CD4-positive, alpha-beta T cell treated with Interleukin-21 for 1 hour (primary cell): ENCODE measurements around the gene IGF1.
"Not testable (repeated sequence)": the region's sequence is repeated elsewhere in the genome, so short reads cannot be mapped to it uniquely, and the experiment has no call there.

Experiments used
- DNase-seq: peaks from one replicate; pipeline ENCODE4 v3.0.0-alpha.2; 2020

IGF1 gene

DNA sequence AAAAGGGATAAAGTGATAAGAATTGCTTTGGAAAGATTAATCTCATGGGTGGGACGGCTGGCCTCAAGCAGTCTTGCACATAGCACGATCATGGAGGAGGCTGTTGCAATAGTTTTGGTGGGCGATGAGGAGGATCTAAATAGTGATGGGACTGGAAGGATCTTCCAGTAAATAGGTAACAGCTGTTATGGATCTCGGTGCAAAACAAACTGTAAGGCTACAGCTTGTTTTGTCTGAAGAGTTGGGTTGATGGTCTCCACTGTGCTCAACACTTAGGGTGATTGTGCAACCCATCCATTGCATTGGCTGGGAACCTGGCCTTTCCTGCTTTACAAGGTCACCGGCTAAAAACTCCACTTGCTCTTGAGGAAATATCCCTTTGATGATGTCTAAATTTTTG, 21.0 kb downstream of the IGF1 start:
- DNase-seq = no peak

DNA sequence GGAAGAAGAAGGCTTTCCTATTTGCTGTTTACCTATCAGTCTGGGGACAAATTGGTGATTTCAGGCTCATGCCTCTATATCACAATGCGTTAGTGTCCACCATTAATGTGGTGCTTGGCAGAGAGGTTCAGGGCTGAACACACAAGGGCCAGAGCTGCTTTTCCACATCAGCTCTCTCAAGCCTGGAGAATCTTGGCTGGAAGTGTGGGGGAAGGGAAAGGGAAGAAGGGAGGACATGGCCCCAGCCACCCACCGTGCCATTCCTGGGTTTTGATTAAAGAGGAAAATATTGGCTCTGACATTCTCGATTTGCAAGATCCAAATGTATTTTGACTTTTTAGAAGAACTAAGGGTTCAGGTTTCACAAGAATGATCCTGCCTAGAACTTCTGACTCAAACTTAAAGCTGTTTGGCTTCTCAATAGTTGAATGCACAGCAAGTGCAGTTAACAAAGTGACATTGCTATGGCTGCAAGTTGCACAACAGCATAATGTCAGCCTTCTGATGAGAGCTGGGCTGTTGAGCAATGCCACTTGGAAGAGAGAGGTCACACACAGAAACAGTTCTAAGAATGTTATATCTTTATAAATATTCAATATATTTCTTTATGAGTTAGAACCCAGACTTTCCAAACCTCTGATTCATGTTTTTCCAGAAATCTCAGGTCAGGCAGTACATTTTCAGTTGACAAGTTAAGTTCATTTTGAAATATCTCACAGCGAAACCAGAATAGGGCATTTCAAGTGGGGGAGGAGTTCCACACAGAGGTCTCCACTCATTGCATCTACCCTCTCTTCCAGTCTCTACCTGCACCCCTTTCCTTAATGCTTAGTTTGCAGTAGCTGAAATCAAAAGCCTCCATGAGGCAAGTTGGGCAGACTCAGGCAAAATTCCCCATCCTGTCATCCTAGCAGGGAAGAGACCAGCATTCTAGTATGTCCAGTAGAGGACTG, 25.3 kb downstream of the IGF1 start:
- no peak for DNase-seq

DNA sequence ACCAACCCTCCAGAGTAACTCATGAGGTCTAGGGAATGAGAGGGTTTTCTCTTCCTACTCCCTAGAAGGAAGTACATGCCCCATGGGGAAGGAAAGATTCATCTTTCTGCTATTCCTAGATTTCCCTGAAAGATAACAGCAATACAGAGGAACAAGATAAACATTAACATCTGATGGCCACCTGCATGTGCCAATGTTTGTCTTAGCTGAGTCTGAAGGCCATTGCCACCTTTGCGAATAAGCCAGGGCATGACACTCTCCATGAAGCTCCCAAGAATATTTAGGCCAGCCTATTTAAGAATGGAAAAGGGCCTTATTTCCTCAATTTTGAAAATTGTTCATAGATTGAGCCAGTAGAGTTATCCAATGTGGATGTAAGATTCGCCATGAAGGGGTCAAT, 26.0 kb downstream of the IGF1 start:
- no peak for DNase-seq

DNA sequence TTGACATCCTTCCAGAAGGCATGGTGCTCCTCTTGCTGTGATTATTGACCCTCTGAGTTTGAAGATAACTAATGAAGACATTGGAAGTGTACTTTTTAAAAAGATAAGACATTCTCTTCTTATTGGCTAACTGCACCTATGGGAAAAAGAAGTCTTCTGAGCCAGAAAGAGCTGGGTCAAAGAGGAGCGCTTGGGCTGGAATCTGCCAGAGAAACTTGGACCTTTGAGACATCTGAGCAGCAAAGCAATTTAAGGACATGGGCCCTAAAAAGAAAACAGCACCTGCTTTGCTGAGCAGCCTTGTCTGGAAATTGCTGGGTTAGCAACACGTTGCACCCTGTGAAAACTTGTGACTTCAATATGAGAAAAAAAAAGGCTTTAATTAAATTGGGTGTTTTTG, 27.8 kb downstream of the IGF1 start:
- DNase-seq = no peak

DNA sequence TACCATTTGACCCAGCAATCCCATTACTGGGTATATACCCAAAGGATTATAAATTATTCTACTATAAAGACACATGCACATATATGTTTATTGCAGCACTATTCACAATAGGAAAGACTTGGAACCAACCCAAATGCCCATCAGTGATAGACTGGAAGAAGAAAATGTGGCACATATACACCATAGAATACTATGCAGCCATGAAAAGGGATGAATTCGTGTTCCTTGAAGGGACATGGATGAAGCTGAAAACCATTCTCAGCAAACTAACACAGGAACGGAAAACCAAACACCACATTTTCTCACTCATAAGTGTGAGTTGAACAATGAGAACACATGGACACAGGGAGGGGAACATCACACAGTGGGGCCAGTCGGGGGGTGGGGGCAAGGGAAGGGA, 31.3 kb downstream of the IGF1 start:
- DNase-seq = not testable (repeated sequence)

DNA sequence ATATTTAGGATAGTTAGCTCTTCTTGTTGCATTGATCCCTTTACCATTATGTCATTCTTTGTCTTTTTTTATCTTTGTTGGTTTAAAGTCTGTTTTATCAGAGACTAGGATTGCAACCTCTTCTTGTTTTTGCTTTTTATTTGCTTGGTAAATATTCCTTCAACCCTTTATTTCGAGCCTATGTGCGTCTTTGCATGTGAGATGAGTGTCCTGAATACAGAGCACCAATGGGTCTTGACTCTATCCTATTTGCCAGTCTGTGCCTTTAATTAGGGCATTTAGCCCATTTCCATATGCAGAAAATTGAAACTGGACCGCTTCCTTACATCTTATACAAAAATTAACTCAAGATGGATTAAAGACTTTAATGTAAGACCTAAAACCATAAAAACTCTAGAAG, 32.9 kb downstream of the IGF1 start:
- not testable (repeated sequence) for DNase-seq

DNA sequence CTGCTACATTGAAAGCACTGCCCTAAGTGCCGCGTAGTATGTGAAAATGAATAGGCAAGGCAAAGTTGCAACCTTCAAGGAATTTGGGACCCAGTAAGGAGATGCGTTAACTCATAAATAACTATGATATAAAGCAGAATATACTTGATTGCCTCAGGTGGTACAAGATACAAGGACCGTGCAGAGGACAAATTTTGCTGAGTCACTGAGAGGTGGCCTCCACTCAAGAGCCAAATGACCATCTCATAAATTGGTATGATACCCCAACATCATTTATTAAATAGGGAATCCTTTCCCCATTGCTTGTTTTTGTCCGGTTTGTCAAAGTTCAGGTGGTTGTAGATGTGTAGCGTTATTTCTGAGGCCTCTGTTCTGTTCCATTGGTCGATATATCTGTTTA, 35.7 kb downstream of the IGF1 start:
- no peak for DNase-seq

DNA sequence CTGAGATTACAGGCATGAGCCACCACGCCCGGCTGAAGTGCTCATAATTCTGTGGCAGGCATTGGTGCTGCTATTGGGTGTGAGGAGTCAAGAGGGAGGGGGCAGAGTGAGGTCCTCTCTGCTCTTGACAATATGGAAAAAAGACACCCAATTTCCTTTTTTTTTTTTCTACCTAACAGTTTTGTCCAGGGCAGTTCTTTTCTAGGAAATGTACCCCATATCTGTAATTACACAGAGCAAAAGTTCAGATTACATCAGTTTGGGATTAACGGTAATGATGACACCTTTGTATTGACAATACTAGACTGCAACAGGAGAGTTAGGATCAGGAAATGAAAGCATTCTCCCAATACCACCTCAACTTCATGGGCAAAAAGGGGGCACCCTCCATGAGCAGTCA, 36.3 kb downstream of the IGF1 start:
- DNase-seq = no peak

DNA sequence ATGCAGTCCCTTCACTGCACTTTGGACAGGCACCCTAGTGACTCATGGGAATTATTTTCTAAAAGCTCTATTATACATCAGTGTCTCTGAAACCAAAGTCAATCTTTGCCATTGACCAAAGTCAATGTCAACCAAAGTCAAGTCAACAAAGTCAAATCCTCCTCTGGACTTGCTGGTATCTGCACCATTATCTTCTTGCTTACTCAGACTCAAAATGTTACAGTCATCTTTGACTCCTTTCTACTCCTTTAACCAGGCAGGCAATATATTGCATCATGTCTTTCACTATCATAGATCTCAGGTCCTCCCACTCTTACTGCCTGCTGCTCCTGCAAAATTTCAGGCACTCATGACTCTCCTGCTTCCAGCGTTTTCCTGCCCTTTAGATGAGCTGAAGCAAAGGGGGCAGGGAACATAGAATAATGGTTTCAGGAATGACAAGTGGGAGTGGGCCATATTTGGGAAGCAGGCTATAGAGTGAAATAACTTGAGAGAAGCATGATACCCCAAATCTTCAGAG, 39.2 kb downstream of the IGF1 start:
- no peak for DNase-seq

DNA sequence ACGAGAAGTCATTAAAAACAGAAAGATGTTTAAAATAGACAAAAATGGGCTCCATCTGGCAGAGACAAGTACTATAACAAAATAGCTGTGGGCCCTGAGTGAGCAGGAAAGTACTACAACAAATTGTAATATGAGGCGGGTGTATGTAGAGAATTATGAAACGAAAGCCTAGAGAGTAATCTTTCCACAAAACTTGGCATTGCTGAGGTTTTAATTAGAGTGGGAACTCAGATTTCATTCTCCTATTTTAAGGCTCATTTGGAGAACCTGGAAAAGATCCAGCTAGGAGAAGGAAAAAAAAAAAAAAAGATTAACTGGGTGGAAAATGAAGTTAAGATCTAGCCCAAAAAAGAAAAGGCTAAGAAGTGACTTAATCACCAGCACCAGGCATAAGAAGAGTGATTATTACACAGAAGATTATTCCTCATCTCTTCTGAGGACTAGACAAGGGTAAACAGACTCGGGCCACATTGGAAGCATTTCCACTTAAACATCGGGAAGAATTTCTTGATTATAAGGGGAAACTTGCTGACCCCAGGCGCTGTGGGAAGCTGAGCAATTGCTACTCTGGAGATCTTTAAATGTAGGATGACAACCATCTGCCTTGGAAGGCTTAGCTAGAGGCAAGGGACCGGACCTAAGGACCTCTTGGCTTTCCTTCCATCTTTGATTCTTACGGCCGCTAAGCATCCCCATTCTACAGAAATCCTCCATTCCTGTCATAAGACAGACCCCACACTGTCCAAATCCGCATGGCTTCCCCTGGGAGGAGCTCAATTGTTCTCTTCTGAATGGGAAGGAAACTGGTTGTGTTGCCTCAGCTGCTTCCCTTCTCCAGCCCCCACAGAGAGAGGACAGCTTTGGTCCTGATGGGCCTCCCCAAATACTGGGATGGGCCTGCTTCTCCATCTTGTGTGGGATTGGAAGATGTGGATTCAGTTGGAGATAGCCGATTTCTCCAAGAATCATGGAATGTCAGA, 40.6 kb downstream of the IGF1 start:
- DNase-seq = no peak

DNA sequence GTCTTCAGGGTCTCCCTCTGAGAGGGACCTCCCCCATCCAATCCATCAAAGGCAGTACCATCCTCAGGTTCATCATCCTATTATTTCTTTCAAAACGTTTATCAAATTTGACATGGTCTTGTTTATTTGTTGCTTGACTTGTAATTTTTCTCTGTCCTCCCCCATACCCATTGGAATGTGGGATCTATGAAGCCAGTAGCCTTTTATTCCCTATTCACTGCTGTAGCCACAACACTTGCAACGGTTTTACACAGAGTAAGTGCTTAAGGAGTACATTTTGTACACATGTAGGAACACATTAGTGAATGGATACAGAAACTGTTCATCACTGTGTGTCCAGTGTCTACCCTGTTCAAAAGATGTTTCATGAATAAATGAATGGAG, 41.5 kb downstream of the IGF1 start:
- DNase-seq = no peak

DNA sequence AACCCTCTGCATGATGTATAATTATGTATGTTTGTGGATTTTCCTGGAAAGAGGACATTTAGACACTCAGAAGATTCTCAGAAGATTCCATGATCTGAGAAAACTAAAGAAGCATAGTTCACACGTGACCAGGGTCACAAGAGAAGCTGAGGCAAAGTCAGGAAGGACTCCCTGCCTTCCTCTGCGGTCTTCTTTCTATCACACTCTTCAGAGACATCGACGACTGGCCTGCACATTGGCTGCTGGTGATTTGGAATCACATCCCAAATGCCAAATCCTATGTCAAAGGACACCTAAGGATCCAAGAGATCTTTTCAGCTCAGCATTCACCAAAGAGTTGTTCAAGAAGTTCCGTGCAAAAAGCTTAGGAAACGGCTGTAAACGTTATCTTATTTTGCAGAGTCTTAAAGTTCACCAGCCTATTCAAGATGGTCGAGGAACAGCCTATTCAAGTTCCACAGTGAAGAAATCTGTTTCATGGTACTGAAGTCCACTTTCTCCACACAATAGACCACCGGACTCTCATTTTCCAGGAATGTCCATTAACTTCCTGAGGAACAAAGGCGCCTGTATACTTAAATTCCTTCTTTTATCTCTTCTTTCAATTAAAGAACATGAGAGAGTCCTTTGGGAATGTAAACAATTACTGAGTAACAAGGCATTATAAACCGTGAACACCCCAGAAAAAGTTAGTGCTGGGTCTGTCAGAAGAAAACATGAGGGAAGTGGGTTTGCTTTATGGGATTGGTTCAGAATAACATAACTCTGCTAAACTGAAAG, 42.1 kb downstream of the IGF1 start:
- no peak for DNase-seq

DNA sequence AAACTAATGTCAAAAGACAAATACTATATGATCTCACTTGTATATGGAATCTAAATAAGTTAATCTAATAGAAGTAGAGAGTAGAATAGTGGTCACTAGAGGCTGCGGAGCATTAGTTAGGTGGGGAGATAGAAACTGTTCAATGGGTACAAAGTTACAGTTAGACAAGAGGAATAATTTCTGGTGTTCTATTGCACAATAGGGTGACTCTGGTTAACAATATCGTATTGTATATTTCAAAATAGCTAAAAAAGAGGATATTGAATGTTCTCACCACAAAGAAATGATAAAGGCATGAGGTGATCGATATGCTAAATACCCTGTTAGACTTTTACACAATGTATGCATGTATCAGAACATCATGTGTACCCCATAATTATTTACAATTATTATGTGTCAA, 42.9 kb downstream of the IGF1 start:
- no peak for DNase-seq

DNA sequence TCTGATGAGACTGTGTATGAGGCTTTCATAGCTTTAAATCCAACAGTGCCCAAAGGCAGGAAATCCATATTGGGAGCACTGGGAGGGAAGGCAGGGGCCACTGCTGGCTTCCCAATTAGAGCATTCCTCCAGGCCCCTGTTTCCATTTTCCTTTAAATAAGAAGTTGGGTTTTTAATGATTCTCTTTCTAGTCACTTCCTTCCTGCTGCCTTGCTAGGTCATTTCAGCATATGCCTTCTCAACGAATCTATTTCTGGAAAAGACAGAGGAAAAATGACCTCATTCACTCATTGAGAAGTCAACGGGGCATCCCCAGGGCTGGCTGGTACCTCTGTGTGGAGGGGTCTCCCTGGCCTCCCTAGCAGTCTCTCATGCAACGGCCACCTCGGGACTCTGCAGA, 43.5 kb downstream of the IGF1 start:
- no peak for DNase-seq

DNA sequence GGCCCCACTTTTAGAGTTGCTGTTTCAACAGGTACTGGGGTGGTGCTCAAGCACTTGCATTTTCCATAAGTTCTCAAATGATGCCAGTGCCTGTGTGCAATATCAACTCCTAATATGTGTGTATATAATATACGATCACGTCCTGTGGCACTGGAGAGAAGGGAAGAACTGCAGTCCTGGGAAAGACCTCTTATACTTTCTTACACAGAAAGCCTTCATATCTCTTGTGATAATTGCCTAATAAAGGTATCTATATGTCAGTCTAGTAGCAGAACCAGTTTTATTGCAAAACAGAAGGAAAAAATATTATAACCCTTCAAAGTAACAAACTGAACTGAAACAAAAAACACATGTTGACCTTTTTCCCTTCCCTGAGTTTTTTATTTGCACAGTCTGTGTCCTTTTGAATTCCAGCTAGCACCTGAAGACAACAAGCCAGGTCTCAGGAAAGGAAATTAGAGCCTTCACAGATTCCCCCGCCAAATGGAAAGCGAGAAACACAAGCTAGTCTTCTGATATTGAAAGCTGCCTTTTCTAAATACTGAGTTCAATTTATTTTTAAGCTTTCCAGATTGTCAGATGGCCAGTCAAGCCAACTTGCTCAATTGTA, 44.4 kb downstream of the IGF1 start:
- DNase-seq = no peak

DNA sequence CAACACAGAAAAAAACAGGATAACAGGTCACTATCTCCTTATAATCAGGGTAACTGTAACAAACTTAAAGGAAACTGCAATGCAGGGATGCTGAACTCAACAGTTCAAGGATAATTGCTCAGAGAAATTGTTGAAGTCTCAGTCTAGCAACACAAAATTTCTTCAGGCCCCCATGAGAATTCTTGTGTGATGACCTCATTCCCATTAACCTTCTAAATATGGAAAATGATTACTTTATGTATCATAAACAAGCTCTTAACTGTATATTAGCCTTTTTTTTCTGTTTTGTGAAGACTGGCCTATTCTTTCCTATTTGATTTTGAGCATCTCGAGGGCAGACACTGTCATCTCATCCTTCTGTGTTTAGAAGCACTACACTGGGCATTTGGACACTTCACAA, 47.1 kb downstream of the IGF1 start:
- DNase-seq = no peak

DNA sequence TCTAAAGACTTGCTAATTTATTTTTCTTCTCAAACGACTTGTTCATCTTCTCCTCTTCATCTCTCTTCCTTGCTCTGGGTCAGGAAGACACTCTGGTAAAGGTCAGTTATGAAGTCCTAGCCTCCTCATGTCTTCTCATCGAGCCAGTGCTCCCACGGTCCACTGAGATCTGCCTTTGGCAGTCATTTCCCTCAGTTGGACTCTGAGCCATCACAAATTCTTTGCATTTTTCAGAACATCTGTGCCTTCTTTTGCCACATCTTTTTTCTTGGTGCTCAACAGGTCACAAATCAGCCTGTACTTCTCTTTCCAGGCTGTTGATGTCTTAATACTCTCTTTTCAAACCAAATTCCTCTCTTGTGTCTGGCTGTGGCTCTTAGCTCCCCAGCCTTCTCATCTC, 49.7 kb downstream of the IGF1 start:
- DNase-seq = no peak

DNA sequence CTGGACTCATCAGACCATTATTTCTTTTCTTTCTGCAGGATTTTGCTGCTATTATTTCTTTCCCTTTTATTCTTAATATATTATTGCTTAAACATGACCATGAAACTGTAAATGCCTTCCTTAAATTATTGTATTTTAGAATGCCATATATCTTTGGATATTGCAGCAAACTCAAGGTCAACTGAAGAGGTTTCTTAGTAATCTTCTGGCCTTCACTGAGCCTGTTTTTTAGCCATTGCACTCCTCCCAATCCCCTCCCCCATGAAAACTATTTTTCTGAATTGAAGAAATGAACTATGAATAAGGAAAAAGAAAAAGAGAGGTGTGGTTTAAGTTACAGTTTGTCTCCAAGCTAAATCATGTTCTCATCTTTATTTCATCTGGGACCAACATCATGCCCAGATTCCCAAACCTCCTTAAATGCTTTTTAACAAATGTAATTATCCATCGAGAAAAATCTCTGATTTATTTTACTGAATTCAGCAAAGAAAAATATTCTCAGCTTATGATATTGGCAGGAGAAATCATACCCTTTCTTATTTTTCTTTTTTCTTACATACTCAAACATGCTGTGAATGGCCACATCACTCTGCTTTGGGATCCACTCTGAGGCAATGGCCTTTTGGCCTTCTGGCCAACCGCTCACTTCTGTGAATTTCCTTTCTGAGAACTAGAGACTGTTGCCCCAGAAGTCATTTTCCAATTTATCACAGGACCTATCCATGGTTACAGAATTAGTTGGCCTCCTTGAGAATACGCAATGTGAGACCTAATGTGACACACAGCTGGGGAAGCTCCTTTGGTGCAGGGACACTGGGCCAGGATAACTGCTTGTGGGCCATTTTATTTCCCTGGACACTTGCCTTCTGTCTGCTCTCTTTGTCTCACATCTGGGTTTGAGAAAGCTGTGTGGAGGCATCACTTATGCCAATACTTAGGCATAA, 50.9 kb downstream of the IGF1 start:
- no peak for DNase-seq

DNA sequence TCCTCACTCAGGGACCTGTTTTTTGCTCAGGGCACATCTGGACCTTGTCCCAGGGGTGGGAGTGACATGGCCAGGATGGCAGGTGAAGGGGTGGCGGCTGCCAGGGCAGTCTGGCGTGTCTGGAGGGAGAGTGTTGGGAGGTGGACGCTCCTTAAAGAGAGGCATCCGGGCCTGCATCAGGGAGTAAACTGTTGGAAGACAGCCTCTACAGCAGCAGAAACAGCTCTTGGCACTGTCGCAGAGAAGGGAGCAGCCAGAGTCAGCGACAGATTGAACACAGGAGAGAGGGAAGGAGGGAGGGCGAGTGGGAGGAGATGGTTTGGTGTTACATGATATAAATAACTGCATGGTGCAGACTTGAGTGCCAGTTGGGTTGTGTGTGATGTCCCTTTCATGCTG, 52.8 kb downstream of the IGF1 start:
- DNase-seq = no peak

DNA sequence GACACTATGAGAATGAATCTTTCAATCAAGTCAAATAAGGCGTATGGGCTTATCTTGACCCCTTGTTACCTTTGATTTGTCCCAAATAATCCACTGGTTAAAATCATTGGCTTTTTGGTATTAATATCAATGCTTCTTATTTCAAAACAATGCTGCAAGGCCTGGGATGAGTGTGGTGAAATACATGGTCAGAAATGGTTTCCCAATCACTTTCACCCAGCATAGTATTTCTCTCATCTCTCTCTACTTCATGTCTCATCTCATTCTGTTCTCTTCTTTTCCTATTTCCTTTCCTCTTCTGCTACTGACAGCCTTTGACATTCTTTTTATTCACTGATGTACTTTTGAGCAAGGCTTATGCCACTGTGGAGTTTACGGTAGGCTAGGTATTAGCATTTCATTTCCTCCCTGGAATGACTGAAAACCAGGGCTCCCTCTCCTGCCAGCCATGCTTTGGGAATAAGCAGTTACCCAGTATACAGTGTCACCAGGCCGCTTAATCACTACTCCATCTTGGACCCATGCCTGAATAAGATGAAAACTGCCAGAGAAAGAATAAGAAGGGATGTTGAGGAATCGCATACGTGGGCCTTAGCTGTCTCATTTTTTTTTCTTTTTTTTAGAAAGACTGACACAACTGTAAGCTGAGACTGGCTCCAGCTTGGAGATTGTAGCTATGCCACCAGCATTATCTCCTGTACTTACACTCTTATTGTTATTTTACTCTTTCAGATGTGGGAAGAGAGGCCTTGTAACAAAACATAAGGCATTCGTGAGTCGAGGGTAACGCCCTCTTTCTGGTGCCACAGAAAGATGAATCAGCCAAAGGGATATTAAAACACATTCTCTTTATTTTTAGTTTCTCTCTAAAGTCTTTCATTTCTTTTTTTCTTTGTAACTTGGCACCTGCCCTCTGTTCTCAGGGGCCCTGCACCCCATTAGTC, 53.5 kb downstream of the IGF1 start:
- DNase-seq = no peak
